ENCODE data around the gene ZNF750.

The ZNF750 gene

DNA sequence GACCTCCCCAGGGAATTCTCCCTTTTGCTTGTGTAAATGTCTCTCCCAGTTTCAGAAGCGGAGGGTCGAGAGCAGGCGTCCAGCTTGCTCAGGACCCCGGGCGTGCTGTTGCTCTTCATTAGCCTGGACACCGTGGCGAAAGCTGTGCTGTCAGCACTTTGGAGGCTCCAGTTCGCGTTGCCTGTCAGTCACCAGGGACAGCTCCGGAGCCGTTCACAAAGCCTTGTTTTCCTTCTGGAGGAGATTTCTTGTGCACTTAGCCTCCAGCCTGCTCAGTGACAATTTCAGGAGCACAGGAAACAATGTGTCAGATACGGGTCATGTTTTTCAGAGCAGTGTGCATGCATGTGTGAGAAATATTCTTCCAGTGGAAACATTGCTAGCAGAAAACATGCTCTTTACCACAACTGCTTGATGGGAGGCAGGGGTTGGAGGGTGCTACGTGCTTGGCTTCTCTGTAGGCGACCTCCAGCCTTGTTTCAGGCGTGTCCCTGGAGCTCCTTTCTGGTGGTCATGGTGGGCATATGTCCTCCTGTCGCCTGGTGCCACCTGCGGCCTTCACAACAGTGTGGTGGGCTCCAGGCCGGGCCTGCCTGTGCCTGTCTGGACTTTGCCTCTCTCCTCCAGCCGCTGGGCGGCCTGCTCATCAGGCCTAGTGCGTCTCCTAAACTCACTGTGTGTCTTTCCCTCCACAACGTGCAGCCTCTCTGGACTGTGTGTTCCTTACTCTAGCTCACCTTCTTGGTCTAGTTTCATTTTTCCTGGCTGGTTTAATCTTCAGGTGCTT is 29.0 kb downstream of the ZNF750 start:
- no peak for DNase-seq

GRCh38 chr17:82808921-82809905 is 30.6 kb downstream of the ZNF750 start:
- DNase-seq = no peak

DNA sequence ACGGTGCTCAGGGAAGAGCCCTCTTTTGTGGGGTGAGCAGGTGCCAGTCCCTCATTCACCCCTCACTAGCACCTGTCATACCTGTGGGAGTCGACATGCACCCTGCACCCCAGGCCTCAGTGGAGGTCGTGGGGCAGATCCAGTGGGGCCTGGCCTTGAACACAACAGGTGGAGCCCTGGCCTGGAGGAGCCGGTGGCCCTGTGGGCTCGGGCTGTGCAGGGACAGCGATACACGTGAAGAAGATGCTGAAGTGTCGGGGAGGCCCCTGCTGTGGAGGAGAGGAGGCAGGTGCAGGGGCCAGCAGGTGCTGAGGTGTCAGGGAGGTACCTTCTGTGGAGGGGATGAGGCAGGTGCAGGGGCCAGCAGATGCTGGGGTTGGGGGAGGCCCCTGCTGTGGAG is 31.8 kb downstream of the ZNF750 start:
- no peak for DNase-seq

DNA sequence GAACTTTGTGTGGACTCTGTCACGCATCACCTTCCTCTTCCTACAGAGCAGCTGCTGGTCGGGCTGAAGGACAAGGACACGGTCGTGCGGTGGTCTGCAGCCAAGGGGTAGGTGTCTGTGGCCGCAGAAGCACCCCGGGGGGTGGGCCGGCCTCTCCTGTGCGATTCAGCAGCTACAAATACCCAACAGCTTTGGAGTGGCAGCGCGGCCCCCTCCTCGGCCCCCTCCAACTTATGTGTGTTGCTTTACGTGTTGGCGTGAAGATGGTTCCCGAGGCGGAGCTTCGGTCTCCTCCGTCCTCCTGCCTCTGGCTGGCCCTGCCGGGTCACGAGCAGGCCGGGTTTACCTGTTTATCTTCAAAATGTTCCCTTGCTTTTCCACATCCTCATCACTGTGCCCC is 32.3 kb downstream of the ZNF750 start:
- DNase-seq = no peak

GRCh38 chr17:82807101-82807500 is 32.7 kb downstream of the ZNF750 start:
- no peak for DNase-seq

DNA sequence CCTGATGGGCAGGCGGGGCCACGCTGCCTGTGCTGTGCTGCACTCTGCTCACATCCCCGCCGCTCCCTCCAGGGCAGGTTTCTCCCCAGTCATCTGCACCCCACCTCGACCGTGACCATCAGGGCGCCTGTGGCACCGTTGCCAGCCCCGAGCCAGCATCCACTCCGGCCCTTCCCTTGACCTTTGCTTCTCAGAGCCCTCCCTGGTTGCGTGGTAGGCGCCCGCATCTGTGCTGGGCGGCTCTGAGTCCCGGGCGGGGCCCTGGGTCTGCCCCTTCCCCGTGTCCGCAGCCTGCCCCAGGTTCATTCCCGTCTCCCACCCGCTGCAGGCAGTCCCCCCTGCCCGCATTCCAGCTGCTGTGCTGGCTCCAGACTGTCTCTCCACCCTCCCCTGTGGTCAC is 33.2 kb downstream of the ZNF750 start:
- DNase-seq = no peak

DNA sequence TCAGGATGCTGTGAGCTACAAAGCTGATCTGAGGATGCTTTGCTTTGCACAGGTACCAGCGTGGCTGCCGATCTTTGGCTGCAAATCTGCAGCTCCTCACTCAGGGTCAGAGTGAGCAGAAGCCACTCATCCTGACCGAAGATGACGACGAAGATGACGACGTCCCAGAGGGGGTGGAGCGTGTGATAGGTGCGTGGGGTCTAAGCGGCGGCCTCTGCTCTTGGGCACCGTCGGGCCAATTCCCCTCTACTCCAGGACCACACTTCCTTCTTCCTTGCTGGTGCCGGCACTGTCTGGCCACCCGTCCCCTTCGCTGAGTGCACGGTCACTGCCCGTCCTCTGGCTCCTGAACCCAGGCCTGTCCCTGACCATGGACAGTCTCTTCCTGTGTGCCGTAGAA is 34.0 kb downstream of the ZNF750 start:
- DNase-seq = no peak

DNA sequence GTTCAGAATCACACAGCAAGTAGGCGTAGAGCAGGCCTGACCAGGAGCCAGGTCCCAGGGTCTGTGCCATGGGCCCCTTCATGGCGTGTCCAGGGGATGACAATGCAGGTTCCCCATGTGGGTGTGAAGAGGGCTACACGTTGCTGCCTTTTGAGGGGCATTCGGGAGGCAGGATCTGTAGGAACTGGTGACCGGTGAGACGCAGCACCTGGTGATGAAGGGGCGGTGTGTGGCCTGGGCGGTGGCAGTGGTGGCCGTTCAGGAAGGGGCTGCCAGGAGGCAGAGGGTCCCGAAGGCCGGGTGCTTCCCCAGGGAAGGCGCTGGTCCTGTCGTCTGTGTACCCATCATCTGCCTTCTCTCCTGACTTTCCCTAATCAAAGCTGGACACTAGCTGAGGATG is 34.6 kb downstream of the ZNF750 start:
- DNase-seq = no peak

DNA sequence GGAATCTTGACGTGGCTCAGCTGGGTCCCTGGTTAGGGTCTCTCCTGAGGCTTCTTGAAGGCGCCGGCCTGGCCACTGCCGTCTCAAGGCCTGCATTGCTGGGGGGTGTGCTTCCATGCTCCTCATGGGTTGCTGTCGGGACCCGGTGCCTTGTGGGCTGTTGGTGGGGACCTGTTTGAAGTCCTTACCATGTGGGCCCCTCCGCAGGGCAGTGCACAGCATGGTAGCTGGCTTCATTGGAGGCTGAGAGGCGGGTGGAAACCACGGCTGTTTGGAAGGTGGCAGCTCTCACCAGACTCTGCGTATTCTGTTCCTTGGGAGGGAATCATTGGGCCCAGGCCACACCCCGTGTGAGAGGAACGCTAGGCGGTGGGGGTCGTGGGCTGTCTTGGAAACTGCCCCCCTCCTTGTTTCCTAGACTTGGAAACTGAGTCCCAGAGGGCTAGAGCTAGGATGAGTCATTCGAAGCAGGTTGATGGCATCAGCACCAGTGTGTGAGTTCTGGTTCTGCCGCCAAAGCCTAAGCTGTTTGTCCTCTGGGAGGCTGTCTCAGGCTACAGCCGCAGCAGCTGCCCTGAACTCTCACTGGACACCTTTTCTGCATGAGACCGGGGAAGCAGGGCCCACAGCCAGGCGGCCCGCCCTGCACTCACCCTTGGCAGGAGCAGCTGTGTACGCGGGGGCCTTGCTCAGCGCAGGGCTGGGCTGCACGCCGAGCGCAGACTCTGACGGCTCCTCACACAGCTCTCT is 35.2 kb downstream of the ZNF750 start:
- no peak for DNase-seq

DNA sequence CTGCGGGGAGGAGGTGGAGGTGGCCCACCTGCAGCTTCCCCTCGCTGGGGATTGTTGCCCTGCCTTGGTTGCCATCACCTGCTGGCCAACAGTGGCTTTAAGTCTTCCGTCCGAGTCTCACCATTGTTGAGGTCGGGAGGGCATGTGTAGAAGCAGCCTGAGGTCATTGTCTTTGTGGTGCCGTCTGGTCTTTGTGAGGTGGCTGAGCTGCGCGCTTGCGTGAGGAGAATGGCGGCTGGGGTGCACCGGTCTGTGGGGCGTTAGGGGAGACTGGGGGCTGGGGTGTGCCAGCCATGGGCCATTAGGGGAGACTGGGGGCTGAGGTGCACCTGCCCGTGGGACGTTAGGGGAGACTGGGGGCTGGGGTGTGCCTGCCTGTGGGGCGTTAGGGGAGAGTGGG is 36.2 kb downstream of the ZNF750 start:
- no peak for DNase-seq

DNA sequence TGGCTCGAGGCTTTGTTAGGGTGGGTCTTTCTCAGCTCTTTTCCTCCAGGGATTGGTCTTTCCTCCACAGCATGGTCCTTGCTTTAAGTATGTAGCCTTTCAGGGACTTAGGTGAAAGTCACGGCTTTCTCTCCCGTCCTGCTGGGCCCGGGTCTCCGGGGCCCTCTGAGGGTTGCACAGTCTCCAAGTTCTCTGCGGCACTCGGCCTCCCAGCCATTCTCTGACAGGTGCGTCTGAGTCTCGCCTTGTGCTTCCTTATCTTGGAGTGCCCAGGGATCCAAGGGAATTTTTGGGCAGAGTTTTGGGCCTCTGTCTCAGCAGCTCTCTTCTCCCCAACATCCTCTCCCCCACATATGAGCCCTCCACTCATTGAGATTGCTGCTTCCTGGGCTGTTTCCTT is 36.6 kb downstream of the ZNF750 start:
- DNase-seq = no peak

DNA sequence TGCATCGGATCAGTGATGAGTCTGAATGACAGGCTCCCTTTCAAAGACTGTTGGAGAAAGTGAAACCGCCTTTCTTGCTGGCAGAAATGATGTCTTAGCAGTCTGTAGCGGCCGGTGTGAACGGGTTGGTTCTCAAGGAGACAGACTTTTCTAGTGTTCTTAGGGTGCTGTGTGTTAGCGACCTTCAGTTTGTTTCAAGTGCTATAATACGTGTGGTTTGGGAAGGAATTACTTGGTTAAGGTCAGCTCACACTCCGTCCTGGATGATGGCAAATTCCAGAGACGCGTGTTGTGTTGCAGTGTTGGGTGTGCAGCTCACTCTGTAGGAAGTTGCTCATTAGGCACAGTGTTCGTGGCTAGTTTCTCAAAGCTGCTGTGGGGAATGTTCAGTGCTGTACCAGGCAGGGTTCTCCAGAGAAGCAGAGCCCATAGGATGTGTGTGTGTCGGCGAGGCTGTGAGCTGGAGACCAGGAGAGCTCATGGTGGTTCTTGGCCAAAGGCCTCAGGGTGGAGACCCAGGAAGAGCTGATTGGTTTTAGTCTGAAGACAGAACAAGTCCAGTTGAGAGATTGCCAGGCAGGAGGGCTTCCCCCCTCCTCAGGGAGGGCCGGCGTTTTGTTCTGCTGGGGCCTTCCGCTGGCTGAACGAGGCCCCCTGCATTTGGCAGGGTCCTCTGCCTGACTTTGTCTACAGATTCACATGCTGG is 37.6 kb downstream of the ZNF750 start:
- peak; percentile 35 for DNase-seq

- DNase-seq = no peak
These were observed 38.3 kb downstream of the ZNF750 start for GRCh38 chr17:82801377-82801970.

DNA sequence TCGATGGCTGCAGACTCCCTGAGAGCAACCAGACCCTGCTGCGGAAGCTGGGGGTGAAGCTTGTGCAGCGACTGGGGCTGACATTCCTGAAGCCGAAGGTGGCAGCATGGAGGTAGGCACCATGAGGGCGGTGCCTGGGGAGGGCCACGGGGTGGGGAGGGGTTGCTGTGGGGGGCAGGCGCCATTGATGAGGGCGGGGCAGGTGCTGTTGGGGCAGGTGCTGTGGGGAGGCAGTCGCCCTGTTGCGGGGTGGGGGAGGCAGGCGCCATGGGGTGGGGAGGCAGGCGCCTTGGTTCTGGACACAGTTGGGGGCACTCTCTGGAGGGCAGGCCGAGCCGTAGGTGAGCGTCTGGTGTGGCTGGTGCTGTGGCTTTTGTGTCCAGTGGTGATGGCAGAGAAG is 38.9 kb downstream of the ZNF750 start:
- no peak for DNase-seq

- DNase-seq = no peak
These were observed 40.2 kb downstream of the ZNF750 start for GRCh38 chr17:82799591-82799990.

GRCh38 chr17:82798752-82799151 is 41.1 kb downstream of the ZNF750 start:
- no peak for DNase-seq

- no peak for DNase-seq
These were observed 42.8 kb downstream of the ZNF750 start for GRCh38 chr17:82797061-82797460.

GRCh38 chr17:82795615-82796014 is 44.2 kb downstream of the ZNF750 start:
- no peak for DNase-seq

DNA sequence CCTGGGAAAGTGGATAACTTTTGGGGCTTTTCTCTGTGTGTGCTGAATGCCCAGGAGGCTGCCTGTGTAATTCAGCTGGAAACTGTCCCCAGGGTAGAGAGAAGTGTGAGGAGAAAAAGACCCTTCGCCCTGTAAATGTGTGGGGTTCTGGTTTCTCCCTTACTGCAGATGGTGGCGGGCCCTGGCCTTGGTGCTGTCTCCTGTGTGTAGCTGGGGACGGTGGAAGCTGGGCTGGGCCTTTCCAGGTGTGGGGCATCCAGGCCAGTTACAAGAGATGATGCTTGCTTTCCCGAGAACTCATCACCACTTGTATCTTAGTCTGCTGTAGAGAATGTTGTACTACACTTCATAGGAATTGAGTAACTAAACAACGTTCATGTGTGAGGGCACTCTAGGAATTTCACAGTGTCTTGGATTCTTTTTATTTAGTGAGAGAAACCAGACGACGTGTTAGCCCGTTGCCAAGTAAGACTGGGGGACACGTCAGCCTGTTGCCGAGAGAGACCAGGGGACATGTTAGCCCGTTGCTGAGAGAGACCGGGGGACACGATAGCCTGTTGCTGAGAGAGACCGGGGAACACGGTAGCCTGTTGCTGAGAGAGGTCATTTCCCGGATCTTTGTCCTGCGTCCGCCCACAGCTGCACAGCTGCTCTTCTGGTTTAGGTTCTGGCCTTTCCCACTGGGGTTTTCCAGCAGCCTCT is 44.9 kb downstream of the ZNF750 start:
- DNase-seq = no peak

DNA sequence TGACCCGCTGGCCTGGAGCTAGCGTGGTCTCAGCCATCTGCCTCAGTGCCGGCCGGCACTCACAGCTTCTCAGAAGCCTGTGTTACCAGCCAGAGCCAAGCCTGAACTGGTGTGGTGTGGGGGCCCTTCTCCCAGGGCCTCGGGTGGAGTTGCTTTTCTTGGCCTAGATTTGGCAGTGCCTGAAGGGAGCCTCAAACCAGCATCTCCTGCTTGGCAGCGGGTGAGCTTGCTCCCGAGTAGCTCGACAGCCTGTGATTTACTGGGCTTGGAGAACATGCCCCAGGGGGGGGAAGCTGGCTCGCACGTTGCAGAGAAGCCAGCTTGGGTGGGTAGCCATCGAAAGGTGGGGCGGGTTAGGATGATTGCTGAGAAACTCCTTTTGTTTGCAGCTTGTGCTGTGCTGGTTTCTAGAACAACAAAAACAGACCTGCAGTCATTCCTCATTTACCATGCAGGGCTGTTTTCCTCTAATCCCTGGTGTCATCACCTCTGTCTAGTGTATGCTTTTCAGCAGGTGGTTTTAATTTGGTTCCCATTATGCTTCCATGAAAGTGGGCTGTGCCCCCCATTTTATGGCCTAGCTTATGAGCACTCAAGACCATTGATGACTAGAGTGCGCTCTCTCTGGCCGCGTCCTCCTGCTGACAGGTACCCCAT is 45.7 kb downstream of the ZNF750 start:
- DNase-seq = no peak

DNA sequence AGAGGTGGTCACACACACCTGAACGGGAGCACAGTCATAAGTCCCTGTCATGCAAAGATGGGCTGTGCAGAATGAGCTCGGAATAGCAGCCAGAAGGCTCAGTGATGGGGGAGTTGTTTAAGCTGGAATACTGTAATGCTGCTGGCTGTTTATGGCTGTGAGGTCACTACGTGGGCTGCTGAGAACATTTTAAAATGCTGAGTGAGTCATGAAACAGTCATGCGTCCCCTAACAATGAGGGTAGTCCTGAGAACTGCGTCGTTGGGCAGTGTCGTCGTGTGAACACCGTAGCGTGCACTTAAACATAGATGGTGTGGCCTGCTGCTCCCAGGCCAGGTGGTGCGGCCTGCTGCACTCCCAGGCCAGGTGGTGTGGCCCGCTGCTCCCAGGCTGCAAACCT is 48.3 kb downstream of the ZNF750 start:
- no peak for DNase-seq

Measured in MV-4-11 (cell line).